HepG2 (cell line): ENCODE measurements around the gene CNOT2. TPM values are rescaled to one million over a fixed set of nuclear protein-coding genes. Genes with fewer than 3 reads are reported as not detected.
A peak's percentile ranks its signal among the peaks of the same experiment; 100 is the strongest.

Experiments
- CBX5 ChIP-seq: sonication (generic); formaldehyde crosslinking; IDR thresholded peaks from 2 replicates; pipeline ENCODE4 v1.4.0; 2020; ENCODE audit warnings: missing genetic modification reagents, borderline replicate concordance
- CCDC6 ChIP-seq: sonication (generic); formaldehyde crosslinking; IDR thresholded peaks from 2 replicates; pipeline ENCODE4 v1.8.1; 2022; ENCODE audit warnings: mild to moderate bottlenecking, missing genetic modification reagents, moderate library complexity
- CREM ChIP-seq, 2 experiments: sonication (generic) in 1 of 2; formaldehyde crosslinking in 1 of 2; IDR thresholded peaks; 2 replicates each; pipeline versions ENCODE4 v1.4.0 to v1.6.1; 2016 to 2020; ENCODE audit warnings: antibody characterized with exemption in 1 of 2, mild to moderate bottlenecking in 1 of 2, missing genetic modification reagents in 1 of 2
- FOXO4 ChIP-seq: sonication (generic); formaldehyde crosslinking; conservative IDR thresholded peaks from 2 replicates; pipeline ENCODE4 v1.8.1; 2023; ENCODE audit warnings: missing genetic modification reagents
- GTF2F1 ChIP-seq: fragments of 150-350 bp; IDR thresholded peaks from 2 replicates; pipeline ENCODE4 v1.6.1; 2014; ENCODE audit warnings: low read length
- KDM5A ChIP-seq: fragments of 200-600 bp; sonication (generic); IDR thresholded peaks from 2 replicates; pipeline ENCODE4 v1.7.0; 2018; ENCODE audit warnings: antibody characterized with exemption, mild to moderate bottlenecking, low read length, borderline replicate concordance
- KLF12 ChIP-seq: sonication (generic); formaldehyde crosslinking; IDR thresholded peaks from 2 replicates; pipeline ENCODE4 v1.4.0; 2020; ENCODE audit warnings: missing genetic modification reagents, borderline replicate concordance
- NKX3-1 ChIP-seq: sonication (generic); formaldehyde crosslinking; IDR thresholded peaks from 2 replicates; pipeline ENCODE4 v1.5.0; 2020; ENCODE audit warnings: missing genetic modification reagents
- RFX5 ChIP-seq: IDR thresholded peaks from 2 replicates; pipeline ENCODE4 v1.6.1; 2011; ENCODE audit warnings: low read depth, low read length, improper control_type of control experiment
- TAF15 ChIP-seq: fragments of 200-400 bp; formaldehyde crosslinking; IDR thresholded peaks from one replicate; pipeline ENCODE4 v1.6.1; 2018; ENCODE audit warnings: mild to moderate bottlenecking, low read depth, low read length; ENCODE audit not compliant: poor library complexity, severe bottlenecking
- ZMYM2 ChIP-seq: sonication (generic); formaldehyde crosslinking; IDR thresholded peaks from 2 replicates; pipeline ENCODE4 v1.8.0; 2022; ENCODE audit warnings: mild to moderate bottlenecking, missing genetic modification reagents
- ZNF136 ChIP-seq: sonication (generic); formaldehyde crosslinking; IDR thresholded peaks from 2 replicates; pipeline ENCODE4 v1.8.1; 2022; ENCODE audit warnings: low read depth, mild to moderate bottlenecking, moderate library complexity, missing genetic modification reagents
- ZNF143 ChIP-seq: sonication (generic); formaldehyde crosslinking; IDR thresholded peaks from 2 replicates; pipeline ENCODE4 v1.4.0; 2020; ENCODE audit warnings: missing genetic modification reagents
- ZNF264 ChIP-seq: sonication (generic); formaldehyde crosslinking; IDR thresholded peaks from 2 replicates; pipeline ENCODE4 v1.4.0; 2020; ENCODE audit warnings: missing genetic modification reagents
- ZNF281 ChIP-seq: sonication (generic); formaldehyde crosslinking; IDR thresholded peaks from 2 replicates; pipeline ENCODE4 v1.4.0; 2020; ENCODE audit warnings: missing genetic modification reagents, borderline replicate concordance
- ZNF44 ChIP-seq: sonication (generic); formaldehyde crosslinking; IDR thresholded peaks from 2 replicates; pipeline ENCODE4 v1.5.1; 2020; ENCODE audit warnings: mild to moderate bottlenecking, missing genetic modification reagents
- ZNF558 ChIP-seq: sonication (generic); formaldehyde crosslinking; IDR thresholded peaks from 2 replicates; pipeline ENCODE4 v1.9.0; 2022; ENCODE audit warnings: mild to moderate bottlenecking, missing genetic modification reagents, borderline replicate concordance
- ZNF615 ChIP-seq: sonication (generic); formaldehyde crosslinking; IDR thresholded peaks from 2 replicates; pipeline ENCODE4 v1.5.0; 2020; ENCODE audit warnings: mild to moderate bottlenecking, missing genetic modification reagents, borderline replicate concordance
- ZNF7 ChIP-seq: IDR thresholded peaks from 2 replicates; pipeline ENCODE4 v1.6.1; 2016; ENCODE audit warnings: missing biosample characterization, missing genetic modification reagents
- ZNF746 ChIP-seq: sonication (generic); formaldehyde crosslinking; IDR thresholded peaks from 2 replicates; pipeline ENCODE4 v1.8.0; 2022; ENCODE audit warnings: mild to moderate bottlenecking, missing genetic modification reagents
- ZNF841 ChIP-seq: sonication (generic); formaldehyde crosslinking; IDR thresholded peaks from 2 replicates; pipeline ENCODE4 v1.8.1; 2023; ENCODE audit warnings: missing genetic modification reagents, borderline replicate concordance
- ZSCAN12 ChIP-seq: sonication (generic); formaldehyde crosslinking; IDR thresholded peaks from 2 replicates; pipeline ENCODE4 v1.9.0; 2021; ENCODE audit warnings: mild to moderate bottlenecking, missing genetic modification reagents
- polyA plus RNA-seq, 8 experiments: library from polyadenylated mRNA; depleted of rRNA in 3 of 8; stranded (reverse) in 7 of 8; unstranded in 1 of 8; fragments of >200 nt; fragmentation: Illumina TruSeq in 4 of 8; extraction: Trizol in 4 of 8; gene quantifications; 2 replicates each; pipeline versions ENCODE4 v1.2.1 to v1.2.3, GENCODE V29; 2011 to 2016; ENCODE audit warnings: low read depth in 4 of 8, missing spikeins in 1 of 8, mixed read lengths in 1 of 8; ENCODE audit not compliant: insufficient read depth in 1 of 8
- total RNA-seq, 5 experiments: library from RNA; depleted of rRNA; stranded (reverse); fragments of >200 nt; fragmentation: Illumina TruSeq; extraction: Trizol; gene quantifications; 2 replicates each; pipeline ENCODE4 v1.2.3, GENCODE V29; 2016; ENCODE audit warnings: low read depth in 1 of 5

Gene CNOT2
- total and polyA plus RNA-seq, 2 of the 13 experiments (the other 11 are each of a cell fraction or from before 2014, with no cell fraction given), result 54.5 to 76.6 TPM

- TF ChIP-seq ZNF7 (no peak), KDM5A (no peak), ZNF746 (peak; percentile 78), ZNF264 (no peak), CCDC6 (no peak), ZNF841 (no peak; the same call in 1 of the 2 replicates), GTF2F1 (no peak), CREM (IDR thresholded peaks at IDR 0.05) (peak; percentile 64), CREM (CRISPR knock-in tag; IDR thresholded peaks at IDR 0.05) (no peak; the same call in 1 of the 2 replicates), ZNF615 (CRISPR knock-in tag) (0 out of 2 replicates have a peak, but pooled peaks have one; percentile 49), CBX5 (0 out of 2 replicates have a peak, but pooled peaks have one; percentile 14), ZMYM2 (CRISPR knock-in tag) (0 out of 2 replicates have a peak, but pooled peaks have one; percentile 52), ZSCAN12 (CRISPR knock-in tag) (0 out of 2 replicates have a peak, but pooled peaks have one; percentile 47), ZNF44 (CRISPR knock-in tag) (0 out of 2 replicates have a peak, but pooled peaks have one; percentile 47), KLF12 (CRISPR knock-in tag) (no peak; the same call in 1 of the 2 replicates), ZNF281 (peak; percentile 11; the same call in 1 of the 2 replicates), ZNF558 (CRISPR knock-in tag) (peak; percentile 82; the same call in 1 of the 2 replicates), RFX5 (peak; percentile 33; the same call in 1 of the 2 replicates), ZNF136 (CRISPR knock-in tag) (no peak), TAF15 (no peak), NKX3-1 (CRISPR knock-in tag) (0 out of 2 replicates have a peak, but pooled peaks have one; percentile 58), ZNF143 (CRISPR knock-in tag) (peak; percentile 93), FOXO4 (CRISPR knock-in tag) (no peak)
Measured at GRCh38 chr12:70242695-70243509, at the start of gene CNOT2 (continued).
